ENCODE data around the gene ACTR8.
A peak's percentile ranks its signal among the peaks of the same experiment; 100 is the strongest.
"Not testable (repeated sequence)": the region's sequence is repeated elsewhere in the genome, so short reads cannot be mapped to it uniquely, and the experiment has no call there.

ACTR8 gene, protein sequence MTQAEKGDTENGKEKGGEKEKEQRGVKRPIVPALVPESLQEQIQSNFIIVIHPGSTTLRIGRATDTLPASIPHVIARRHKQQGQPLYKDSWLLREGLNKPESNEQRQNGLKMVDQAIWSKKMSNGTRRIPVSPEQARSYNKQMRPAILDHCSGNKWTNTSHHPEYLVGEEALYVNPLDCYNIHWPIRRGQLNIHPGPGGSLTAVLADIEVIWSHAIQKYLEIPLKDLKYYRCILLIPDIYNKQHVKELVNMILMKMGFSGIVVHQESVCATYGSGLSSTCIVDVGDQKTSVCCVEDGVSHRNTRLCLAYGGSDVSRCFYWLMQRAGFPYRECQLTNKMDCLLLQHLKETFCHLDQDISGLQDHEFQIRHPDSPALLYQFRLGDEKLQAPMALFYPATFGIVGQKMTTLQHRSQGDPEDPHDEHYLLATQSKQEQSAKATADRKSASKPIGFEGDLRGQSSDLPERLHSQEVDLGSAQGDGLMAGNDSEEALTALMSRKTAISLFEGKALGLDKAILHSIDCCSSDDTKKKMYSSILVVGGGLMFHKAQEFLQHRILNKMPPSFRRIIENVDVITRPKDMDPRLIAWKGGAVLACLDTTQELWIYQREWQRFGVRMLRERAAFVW

DNA sequence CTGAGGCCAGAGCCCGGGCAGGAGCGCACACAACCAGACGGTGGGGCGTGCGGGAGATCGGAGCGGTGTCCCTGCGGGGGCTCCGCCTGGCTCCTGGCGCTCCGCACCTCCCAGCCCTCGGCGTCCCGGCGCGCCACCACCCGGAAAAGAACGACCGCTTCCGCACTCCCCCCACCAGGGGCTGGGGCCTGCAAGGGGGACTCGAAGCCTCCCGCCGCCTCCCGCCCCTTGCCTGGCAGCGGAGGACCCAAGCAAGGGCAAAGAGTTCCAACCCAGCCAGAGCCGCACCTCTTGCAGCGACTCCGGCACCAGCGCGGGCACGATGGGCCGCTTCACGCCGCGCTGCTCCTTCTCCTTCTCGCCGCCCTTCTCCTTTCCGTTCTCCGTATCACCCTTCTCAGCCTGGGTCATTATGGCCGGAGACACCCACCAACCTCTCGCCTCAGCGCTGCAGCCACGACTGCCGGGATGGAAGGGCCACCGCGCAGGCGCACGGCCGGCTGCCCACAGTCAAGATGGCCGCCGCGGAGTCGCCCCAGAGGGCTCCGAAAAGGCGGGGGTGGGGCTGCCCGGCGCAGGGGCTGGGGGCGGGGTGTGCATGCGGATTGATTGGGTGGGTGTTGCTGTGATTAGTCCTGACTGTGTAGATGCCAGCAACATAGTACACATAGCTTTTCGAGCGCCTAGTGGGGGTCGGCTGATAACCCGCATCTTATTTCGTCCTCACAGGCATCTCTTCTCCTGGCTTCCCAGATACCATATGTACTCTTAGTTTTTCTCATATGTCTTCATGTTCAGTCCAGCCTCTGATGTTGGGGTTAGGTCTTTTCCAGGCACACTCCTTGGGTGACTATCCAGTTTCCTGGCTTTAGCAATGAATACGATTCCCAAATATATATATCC, at the start of gene ACTR8:
Gene ACTR8 (minus strand): TSS at position 462 of the 903 bp plus-strand sequence. CDS start 51 bp downstream, at position 411.
- DNase-seq, result peak; percentile 87

DNA sequence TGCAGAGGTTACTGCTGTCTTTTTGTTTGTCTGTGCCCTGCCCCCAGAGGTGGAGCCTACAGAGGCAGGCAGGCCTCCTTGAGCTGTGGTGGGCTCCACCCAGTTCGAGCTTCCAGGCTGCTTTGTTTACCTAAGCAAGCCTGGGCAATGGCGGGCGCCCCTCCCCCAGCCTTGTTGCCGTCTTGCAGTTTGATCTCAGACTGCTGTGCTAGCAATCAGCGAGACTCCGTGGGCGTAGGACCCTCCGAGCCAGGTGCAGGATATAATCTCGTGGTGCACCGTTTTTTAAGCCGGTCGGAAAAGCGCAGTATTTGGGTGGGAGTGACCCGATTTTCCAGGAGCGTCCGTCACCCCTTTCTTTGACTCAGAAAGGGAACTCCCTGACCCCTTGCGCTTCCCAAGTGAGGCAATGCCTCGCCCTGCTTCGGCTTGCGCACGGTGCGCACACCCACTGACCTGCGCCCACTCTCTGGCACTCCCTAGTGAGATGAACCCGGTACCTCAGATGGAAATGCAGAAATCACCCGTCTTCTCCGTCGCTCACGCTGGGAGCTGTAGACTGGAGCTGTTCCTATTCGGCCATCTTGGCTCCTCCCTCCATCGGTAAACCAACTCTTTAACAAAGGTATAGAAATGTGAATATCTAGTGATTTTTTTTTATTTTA, 45.4 kb upstream of the ACTR8 start:
- DNase-seq, result not testable (repeated sequence)

DNA sequence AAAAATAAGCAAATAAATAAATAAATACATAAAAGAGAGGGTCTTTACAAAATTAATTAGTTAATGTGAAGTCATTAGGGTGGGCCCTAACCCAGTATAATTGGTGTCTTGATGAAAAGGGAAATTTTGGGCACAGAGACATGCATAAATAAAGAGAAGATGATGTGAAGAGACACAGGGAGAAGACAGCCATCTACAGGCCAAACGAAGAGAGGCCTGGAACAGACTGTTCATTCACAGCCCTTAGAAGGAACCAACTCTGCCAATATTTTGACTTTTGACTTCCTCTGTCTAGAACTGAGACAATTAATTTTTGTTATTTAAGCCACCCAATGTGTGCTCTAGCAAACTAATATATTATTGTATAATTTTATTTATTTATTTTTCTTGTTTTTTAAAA, 39.3 kb upstream of the ACTR8 start:
- DNase-seq, result peak; percentile 24

DNA sequence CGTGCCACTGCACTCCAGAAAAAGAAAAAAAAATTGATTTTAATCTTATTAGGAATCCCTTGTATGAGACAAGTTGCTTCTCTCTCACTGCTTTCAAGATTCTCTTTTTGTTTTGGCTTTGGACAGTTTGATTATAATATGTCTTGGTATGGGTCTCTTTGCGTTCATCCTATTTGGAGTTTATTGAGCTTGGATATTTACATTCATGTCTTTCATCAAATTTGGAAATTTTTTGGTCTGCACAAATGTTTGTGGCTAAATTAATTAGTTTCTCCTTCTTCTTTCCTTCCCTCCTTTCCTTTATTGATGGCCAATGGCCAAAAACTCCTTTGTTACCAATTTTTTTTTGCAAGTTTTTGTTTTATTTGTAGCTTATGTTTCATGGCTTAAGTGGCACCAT, 37.8 kb upstream of the ACTR8 start:
- no peak for DNase-seq

DNA sequence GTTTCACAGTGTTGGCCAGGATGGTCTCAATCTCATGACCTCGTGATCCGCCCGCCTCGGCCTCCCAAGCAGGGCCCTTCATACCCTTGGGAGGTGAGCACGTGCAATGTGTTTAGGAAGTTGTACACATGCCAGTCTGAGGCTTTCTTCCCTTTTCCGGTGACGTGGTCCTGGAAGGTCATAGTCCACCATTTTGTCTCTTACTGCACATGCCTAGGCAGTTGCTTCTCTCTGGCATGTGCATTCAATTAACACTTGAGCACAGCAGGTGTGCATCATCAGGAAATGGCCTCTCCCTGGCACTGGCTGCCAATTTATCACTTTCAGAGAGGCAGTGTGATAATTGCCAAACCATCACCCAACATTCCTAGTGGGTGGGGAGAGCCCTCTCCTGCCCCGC, 31.4 kb upstream of the ACTR8 start:
- DNase-seq, result no peak

DNA sequence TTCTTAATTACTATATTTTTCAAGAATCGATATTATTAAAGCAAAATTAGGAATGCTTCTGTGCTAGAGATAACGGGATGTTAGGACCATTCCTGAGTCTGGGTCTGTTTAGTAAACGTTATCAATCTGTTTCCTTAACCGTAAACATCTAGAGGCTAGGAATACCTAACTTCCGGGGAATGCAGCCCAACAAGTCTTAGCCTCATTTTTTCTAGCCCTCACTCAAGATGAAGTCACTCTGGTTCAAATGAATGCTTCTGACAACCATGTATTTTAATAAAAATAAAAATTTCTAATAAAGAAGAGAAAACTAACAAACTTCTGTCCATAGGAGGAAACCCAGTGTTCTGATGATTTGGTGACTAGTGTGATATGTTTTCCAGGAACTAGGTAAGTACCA, 20.8 kb upstream of the ACTR8 start:
- DNase-seq, result no peak

DNA sequence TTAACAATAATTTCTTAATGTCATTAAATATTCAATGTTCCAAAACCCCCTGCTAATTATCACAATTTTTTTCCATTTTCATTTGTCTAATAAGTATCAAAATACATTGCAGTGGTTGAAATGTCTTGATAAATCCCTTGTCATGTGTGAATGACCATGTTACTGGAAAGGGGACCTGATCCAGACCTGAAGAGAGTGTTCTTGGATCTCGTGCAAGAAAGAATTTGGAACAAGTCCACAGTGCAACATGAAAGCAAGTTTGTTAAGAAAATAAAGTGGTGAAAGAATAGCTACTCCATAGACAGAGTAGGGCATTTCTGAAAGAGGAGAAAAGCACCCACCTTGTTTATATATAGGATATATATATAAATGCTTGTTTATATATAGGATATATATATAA, 20.1 kb upstream of the ACTR8 start:
- DNase-seq, result no peak

DNA sequence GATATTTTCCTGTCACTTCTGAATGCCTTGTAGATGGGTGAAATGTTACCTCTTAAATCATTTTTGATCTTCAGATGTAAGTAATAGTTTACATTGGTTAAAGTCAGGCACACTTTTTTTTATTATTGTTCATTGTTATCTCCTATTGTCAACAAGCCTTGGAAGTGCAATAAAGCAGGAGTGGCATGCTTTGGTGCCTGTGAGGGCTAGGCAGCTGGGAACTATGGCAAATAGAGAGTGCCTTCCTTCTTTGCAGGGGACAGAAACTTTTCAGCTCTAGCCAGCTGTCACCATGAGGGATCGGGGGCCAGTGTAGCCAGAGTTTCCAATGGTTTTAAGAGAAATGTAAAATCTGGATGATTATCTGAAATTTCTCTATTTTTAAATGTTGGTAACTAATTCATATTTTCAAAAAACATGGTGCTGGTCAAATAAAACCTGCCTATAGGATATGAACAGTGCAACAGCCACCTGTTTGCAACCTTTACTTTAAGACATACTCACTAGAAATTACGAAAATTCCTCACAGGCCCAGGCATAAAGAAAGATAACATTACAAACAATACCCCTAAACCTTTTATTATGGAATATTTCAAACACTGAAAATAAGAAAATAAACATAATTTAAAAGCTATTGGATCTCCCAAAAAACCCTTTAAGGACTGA, 18.8 kb upstream of the ACTR8 start:
- no peak for DNase-seq

DNA sequence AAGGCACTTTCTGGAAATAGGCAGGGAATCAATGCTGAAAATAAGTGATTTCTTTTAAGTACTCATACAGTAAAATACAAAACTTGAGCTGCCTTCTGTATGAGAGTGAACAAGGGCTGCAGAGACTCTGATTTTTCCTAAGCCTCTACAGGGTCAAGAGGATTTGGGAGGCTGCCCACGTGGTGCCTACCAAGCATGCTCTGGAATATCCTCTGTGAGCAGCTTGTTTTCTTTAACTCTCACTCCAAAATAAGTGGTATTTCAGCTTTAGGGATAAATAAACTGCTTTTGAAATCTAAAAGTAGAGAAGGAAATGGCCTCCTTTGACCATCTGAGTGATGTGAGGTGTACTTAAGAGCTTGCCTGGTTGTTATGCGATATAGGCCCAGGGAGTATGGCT, 17.8 kb upstream of the ACTR8 start:
- DNase-seq, result peak; percentile 48

DNA sequence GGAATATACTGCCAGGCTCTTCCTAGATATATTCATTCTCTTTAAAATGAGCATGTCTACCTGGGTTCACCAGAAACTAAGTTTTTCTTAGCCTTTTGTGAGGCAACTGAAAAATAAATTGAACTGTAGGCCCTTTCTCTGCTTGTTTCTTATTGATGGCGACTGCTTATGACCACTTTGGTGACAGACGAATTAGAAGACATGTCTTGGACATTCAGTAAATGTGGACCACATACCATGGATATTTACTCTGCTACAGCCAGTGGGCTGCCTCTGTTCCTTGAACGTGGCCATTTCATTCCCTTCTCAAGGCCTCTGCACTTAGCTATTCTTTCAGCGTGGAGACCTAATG, 10.3 kb upstream of the ACTR8 start:
- DNase-seq, result no peak

DNA sequence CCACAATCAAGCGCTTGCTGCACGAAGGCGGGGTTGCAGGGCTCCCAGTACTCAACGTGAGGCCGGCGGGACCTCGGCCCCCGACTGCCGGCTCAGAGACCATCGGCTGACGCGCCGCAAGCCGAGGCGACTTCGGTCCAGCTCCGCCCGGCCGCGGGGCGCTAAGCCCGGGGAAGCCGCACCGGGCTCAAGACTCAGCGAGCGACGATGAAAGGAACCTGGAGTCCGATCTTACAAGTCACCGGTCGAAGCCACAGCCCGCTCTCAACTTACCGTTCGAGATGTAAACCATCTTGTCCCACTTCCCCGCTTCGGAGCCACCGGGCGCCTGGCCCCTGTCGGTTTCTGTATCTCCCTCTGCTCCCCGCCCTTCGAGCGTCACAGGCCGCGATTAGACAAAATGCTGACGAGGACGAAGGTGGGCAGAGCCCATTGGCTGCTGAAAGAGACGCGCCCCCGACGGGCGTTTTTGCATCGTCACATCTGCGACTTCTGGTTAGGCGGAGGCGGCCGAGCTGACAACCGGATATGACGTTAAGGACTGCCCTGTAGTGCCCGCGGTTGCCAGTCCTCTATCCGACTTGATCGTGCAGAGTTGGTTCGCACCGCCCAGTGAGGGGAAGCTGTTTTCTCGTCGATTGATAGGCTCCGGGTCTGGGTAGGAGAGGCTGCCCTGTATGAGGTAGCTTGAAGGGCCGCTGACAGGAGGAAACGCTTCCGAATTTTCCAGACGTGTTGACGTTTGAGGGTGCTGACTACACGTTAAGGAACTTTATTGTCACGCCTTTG, 9.7 kb upstream of the ACTR8 start, which contains the start of gene SELENOK:
Gene SELENOK (minus strand): TSS at position 363 of the 789 bp plus-strand sequence.
- DNase-seq, result peak; percentile 98

DNA sequence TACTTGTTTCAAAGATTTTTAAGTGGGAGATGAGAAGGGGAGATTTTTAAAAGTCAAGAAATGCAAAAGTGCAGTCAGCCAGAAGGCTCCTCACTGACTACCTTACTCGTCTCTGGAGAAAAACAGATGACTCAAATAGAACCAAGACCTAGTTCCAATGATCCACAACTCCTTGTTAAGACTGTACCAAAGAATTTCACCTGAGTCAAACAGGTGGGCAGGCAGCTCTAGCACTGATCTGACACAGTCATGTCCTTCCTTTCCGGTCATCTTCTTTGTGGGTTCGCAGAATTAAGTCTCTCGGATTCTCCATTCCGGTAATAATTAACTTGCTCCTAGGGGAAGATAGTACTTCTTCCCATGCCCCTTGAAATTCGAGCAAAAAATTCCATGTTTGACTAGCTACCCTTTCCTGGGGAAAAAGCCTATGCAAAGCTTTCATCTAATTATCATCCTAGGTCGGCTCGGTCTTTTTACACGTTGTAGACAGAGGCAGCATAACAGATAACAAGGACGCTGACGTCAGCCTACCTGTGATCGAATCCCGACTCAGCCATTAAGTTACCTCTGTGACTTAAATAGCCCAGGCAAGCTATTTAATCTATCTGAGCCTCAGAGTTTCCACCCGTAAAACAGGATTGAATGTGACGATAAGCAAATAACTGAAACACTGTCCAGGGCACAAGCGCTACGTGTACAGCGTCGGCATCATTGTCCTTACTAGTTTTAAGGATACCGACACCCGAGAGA, 8.9 kb upstream of the ACTR8 start:
- peak; percentile 57 for DNase-seq

DNA sequence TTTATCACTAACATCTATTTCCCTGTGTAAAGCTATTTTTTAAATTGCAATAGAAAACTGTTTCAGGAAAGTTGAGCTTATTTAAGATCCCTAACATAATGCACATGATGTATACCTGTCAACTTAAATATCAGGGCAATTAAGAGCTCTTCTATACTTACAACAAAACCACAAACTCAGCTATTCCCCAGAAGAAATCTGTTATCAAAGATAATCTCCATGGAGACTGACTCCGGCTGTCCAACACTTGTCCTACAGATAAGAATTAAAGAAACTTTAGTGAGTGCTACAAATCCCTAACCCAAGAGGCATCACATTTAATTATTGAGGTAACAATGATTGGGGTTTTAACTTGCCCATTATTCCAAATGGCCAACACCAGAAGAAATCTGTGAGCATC, 6.3 kb upstream of the ACTR8 start:
- DNase-seq, result no peak

DNA sequence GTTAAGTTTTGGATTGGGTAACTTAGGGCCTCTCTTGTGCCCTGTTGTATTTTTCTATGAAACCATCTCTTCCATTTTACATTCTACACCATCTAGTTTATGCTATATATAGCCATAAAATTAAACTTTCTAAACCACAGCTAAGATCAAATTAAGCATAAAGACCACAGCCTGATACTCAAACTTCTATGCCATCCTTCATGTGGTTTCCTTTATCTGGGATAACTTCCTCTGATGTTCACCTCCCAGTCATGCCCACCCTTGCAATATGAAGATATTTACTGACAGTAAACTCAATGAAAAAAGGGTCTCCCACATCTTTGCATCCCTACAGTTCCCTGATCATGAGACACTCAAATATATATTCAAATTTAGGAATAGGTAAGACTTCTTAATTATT, 5.5 kb upstream of the ACTR8 start:
- DNase-seq, result no peak

DNA sequence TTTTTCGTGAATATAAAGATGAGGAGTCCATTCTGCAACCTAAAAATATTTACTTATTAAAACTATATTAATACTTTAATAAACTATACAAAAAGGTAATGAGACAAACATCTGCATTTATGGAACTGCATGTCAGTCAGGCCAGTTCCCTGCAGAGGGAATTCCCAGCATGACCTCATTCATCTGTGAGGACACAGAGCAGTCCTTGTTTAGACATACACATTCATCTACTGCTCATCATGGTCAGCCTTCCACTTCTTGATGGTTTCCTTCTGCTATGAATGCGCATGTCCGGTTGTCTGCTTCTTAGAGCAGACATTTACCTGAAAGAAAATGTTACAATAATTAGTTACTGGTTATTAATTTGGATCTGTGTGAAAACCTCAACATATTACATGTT, 3.3 kb upstream of the ACTR8 start:
- no peak for DNase-seq

DNA sequence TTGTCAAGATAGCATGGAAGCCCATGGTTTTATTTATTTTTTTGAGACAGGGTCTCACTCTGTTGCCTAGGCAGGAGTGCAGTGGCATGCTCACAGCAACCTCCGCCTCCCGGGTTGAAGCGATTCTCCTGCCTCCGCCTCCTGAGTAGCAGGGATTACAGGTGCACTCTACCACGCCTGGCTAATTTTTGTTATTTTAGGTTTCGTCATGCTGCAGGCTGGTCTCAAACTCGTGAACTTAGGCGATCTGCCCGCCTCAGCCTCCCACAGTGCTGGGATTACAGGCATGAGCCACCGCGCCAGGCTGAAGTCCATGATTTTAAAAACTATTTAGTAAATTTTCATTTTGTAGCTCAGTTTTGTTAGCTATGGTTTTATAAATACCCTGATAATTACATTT, 2.7 kb upstream of the ACTR8 start:
- DNase-seq, result no peak

DNA sequence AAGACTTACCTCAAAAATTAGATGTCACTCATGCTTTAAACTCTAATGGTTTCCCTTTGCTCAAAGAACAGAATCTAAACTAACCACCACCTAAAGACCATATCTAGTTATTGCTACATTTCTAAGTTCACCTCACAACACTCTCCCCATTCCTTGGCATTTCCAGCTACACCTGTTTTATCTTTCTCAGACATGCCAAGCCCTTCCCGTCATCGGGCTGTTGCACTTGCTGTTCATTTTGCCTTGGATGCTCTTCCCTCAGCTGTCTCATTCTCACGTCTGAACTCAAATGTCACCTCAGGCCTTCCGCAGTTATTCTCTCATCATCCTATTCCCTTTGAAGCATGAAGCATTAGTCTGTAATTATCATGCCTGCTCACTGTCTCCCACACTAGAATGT, 1.1 kb upstream of the ACTR8 start:
- no peak for DNase-seq

DNA sequence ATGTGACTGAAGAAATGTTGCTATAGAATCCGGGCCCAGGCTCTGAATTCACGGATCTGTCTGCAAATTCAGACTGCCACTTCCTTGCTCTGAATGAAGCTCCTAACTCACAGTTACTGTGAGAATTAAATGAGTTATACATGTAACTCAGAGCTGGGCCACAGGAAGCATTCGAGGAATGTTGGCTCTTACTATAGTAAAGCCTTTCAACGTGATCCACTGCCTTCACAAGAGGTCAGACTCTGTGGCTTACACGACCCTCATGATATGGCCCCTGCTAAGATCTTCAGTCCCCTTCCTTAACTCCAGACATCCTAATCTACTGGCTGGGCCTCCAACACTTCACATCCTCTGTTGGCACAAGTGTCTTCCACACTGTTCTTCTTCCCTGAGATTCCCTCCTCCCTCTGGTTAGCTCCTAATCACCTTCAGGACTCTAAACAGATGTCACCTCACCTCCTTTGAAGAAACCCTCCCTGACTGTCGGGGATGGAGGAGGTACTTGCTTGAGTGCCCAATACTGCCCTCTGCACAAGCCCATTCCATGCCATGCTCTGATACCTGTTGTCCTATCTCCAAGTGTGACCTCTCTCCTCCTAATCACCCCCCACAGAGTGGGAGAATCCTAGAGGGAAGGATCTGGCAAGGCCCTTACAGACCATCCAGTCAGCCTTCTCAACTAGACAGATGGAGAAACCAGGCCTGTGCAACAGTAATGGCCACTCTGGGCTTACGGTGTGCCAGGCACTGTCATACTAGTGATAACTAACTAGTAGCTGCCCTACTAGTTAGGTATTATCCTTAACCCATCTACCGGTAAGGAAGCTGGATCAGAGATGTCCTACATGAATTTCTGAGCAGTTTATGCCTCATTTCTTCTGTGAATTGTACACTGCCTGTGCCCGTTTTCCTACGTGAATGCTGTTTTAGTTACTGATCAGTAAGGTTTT, 1.3 kb downstream of the ACTR8 start:
- DNase-seq, result peak; percentile 40

DNA sequence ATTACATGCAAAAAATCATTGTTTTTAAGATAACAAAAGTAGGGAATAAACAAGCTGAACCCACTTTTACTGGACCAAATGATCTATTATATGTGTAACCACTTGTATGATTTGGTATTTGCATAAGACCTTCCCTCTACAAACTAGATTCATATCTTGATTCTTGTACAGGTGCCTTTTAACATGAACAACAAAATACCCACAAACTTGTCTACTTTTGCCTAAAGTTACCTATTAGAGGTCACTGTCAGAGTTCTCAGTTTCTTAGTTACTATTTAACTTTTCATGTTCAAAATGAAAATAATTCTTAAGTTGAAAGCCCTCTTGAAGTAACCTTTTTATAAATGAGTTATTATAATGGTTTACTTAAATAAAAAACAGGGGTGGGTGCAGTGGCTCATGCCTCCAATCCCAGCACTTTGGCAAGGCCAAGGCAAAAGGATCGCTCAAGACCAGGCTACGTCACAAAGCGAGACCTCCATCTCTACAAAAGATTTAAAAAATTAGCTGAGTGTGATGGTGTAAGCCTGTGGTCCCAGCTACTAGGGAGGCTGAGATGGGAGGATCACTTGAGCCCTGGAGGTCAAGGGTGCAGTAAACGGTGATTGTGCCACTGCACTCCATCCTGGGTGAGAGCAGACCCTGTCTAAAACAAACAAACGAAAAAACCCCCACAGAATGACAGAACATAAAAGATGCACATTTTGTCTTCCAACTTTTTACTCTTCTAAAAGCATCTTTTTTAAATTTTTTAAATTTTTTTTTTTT, 16.0 kb downstream of the ACTR8 start:
- DNase-seq, result no peak

Measured in NCI-H82 (cell line).